Stimulated activated CD8-positive, alpha-beta memory T cell treated with anti-CD3 and anti-CD28 coated beads, Interleukin-12 subunit alpha, Interleukin-12 subunit beta, amount 100 ng/mL, for 4 hours (primary cell): ENCODE data around the gene RIIAD1.
A peak's percentile ranks its signal among the peaks of the same experiment; 100 is the strongest.
"Not testable (repeated sequence)": the region's sequence is repeated elsewhere in the genome, so short reads cannot be mapped to it uniquely, and the experiment has no call there.

Source experiments
- DNase-seq: peaks from one replicate; pipeline ENCODE4 v3.0.0-alpha.2; 2020; ENCODE audit warnings: low read depth

Gene RIIAD1

DNA sequence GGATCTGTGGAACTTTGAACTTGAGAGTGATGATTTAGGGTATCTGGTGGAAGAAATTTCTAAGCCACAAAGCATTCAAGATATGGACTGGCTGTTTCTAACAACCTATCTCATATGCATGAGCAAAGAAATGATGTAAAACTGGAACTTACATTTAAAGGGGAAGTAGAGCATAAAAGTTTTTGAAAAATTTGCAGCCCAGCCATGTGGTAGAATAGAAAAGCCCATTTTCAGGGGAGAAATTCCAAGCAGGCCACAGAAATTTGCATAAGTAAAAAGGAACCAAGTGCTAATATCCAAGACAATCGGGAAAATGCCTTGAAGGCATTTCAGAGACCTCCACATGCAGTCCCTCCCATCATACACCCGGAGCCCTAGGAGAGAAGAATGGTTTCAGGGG lies 15.7 kb downstream of the RIIAD1 start:
- no peak for DNase-seq

DNA sequence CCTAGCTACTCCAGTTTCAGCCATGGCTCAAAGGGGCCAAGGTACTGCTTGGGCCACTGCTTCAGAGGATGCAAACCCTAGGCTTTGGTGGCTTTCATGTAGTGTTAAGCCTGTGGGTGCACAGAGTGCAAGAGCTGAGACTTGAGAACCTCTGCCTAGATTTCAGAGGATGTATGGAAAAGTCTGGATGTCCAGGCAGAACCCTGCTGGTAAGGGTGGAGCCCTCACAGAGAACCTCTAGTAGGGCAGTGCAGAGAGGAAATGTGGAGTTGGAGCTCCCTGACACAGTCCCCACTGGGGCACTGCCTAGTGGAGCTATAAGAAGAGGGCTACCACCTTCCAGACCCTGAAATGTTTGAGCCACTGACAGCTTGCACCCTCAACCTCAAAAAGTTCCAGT lies 16.2 kb downstream of the RIIAD1 start:
- no peak for DNase-seq

DNA sequence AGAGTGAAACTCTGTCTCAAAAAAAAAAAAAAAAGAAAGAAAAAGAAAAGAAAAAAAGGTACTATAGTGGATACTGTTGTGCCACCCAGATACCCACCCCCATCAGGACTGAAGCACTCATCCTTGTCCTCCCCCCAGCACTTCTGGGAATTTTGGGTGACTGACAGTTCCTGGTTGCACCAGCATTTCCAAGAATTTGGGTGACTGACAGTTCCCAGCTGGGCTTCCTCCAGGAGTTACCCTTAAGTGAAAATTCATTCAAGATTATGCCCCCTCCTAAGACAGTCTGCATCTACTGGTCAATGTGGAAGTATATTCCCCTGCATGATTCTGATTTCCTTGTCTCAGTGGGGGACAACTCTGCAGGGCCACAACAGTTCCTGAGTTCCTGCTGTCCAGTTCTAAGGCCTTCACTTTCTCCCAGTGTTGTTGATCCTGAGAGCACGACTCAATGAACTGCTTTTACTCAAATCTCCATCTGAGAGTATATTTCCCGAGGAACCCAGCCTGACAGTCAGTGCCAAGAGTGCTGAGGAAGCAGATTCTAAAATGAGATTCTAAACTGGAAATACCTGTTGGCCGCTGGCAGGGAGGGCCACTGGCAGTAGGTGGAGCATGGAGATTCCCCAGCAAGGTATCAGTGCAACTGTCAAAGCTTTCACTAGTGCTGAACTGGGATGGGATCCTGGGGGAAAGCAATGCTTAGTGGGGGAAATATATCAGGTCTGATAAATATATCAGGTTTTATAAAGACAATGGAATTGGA lies 18.5 kb downstream of the RIIAD1 start:
- DNase-seq: no peak

GRCh38 chr1:151741516-151741915 lies 20.2 kb downstream of the RIIAD1 start:
- no peak for DNase-seq

DNA sequence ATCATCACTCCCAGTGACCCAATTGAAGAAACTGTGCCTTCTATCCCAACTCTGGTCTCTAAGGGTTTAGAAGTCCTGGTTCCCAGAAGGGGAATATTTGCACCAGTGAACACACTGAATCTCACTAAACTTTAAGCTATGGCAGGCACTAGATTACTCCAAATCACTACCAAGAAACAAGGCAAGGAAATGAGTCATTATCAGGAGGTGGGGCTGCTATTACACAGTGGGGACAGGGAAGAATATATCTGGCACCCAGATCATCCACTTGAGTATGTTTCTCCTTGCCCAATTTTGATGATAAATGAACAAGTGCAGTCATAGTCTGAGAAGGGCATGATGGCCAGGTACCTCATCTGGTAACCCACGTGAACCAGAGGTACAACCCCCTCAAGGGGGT lies 35.0 kb downstream of the RIIAD1 start:
- DNase-seq: no peak

DNA sequence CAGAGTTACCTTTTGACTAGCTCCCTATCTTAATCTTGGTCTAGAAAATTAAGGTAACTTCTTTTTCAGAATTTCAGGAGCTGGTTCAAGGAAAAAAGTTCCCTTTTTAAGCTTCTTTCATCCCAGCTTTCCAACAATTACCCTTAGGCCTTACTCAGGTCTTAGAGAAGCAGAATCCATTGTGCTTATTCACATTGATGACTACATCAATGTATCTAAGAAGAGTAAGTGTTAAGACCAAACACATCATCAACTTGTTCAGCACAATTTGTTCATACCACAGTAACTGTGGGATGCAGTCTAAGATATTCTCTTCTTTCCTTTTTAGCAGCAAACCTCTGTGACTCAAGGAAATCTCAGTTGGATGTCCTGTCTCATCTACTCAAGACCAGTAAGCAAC lies 37.9 kb downstream of the RIIAD1 start:
- DNase-seq: no peak

GRCh38 chr1:151760597-151761385 lies 39.5 kb downstream of the RIIAD1 start:
- DNase-seq: no peak

GRCh38 chr1:151762941-151763921 lies 41.9 kb downstream of the RIIAD1 start, which contains the start of gene MRPL9:
TSS of gene MRPL9 (minus strand) at chr1:151763496. CDS start at chr1:151763479, 17 bp downstream.
- DNase-seq: peak; percentile 70

DNA sequence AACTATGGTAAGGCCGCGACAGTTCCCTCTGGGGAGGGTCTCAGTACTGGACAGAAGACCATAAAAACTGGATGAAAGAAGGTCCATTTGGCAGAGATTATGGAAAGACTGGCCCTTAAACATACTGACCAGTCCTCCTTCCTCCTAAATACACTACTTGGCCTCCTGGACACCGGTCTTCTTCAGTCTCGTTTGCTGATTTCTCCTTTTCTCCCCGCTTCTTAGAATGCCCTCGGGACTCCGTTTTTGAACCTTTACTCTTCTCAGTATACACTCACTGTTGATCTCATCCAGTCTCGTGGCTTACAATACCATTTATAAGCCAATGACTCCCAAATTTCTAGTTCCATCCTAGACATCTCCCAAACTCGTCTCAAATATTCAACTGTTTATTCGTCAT lies 42.7 kb downstream of the RIIAD1 start:
- no peak for DNase-seq

DNA sequence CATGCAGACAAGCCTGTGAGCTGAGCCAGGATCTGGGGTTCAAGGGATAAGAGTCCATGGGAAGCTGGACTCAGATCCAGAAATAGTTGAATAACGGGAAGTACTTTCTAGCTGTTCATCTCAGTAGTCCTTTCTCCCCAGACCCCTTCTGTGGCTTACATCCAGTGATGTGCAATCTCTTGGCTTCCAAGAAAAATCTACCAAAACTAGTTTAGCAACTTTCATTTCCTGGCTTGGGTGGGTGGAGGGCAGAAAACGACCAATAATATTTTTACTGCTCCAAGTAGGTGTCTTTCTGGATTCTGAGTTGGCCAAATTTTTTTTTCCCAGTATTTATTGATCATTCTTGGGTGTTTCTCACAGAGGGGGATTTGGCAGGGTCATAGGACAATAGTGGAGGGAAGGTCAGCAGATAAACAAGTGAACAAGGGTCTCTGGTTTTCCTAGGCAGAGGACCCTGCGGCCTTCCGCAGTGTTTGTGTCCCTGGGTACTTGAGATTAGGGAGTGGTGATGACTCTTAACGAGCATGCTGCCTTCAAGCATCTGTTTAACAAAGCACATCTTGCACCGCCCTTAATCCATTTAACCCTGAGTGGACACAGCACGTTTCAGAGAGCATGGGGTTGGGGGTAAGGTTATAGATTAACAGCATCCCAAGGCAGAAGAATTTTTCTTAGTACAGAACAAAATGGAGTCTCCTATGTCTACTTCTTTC lies 47.2 kb downstream of the RIIAD1 start:
- not testable (repeated sequence) for DNase-seq

GRCh38 chr1:151769270-151769669 lies 47.9 kb downstream of the RIIAD1 start:
- not testable (repeated sequence) for DNase-seq

- DNase-seq: no peak
Observed at GRCh38 chr1:151773702-151774101, 52.4 kb downstream of the RIIAD1 start.

DNA sequence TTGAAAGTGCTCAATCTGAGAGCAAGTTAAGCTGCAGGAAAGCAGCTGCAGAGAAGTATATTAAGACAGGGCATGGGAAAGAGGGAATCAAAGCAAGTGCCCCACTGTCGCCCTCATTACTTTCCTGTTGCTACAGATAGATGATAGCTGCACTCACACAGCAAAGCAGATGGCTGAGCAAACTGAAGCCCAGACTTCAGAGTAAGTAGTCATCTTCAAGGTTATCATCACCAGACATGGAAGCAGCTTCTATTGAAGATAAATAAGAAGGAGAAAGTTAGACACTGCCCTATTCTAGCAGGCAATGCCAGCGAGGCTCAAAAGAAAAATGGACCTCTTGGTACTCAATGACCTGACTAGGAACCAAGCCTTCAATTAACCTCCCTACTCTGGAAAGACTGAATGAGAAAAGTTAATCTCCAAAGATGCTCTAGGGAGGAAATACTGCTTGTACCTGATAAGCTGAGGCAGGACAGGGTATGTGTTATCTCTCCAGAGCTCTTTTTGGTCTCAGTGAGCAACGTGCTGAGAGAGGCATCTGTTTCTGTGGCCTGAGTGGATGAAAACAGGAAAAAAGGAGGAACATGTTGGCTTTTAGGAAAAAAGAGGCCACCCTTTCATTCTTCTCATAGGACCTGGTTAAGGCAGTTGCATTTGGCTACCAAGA lies 53.1 kb downstream of the RIIAD1 start:
- DNase-seq: no peak

DNA sequence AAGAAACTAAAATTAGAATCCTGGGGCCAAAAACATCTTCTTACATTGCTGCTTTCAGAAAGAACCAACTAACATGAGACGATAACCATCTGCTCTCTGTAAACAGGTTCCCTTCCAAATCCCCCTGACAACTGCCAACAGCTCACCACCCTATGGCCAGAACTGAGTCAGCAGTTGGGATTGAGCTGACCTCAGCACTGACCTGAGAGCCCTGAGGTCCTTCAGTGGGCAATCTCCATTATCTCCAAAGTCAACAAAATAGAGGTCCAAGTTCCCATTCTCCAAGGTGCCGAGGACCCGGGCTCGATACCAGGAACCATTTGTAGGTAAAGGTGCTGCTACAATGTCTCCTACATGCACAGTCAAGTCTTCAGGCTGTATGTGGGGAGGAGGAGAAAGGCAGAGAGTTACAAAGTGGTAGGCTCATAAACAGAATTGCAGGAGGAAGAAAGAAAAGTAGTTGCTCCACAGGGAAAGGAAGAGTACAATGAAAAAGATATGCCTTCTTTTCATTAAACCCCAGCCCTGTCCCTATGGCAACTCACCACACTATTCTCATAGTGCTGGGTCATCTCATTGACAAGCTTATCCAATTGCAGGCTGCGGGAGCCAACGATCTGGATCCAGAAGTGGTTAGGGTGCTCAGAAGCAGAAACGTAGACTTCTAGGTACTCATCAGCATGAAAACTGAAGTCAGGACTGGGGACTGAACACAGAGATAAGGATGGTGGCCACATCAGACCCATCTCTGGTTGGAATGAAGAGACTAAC lies 54.8 kb downstream of the RIIAD1 start:
- DNase-seq: no peak

DNA sequence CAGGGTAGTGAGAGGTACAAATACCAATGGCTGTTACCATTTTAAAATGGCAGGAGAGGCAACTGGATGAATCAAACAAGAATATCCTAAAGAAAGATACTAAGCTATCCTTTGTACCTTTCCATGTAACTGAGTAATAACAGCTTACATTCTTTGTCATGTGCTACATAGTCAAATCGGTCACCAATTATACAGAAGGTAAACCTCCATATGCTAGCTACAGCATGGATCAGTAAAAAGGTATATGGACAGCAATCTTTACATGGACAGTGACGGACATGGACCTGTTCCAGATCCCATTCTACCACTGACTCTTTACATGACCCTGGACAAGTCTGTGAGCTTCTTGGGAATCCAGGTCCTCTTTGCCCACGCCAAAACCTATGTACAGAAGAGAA lies 55.3 kb downstream of the RIIAD1 start:
- DNase-seq: no peak

- no peak for DNase-seq
Observed at GRCh38 chr1:151777317-151777716, 56.0 kb downstream of the RIIAD1 start.
